ENCODE measurements around the gene DDX42.
A peak's percentile ranks its signal among the peaks of the same experiment; 100 is the strongest.

DDX42 gene

DNA sequence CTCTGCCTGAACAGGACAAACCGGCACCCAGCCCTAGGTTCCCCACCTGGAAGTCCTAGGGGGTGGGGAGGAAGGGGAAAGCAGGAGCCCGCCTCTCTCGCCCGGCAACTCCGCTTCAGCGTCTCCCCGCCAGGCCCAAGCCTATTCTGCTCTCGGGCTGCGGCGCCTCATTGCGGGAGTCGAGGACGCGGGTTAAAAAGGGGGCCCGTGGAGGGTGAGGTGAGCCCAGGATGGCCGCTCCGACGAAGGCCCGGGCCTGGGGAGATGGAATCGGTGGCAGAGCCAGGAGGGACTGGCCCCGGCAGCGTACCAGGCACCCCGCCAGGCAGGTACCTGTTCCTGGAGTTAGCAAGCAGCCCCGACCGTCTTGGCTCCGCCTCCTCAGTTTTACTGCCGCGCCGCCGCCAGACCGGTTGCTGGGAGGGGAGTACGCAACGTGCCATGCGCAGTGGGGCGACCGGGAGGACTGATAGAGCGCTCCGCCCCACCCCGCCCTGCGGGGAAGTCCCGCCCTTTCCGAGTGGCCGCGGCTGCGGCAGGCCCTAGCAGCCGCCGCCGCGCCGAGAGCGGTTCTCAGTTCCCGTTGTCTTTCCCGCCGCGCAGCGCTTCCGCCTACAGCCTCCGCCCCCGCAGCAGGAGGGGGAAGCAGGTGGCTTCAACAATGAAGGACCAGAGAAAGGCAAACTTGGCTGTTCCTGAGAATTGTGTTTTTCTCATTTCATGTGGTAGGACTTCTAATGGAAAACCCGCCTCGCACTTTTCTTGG, 32.4 kb upstream of the DDX42 start, which contains the start of gene STRADA:
STRADA (minus strand) TSS at position 392 of the 766 bp plus-strand sequence. CDS start 13,430 bp downstream, outside the sequence.
- DNase-seq: peak; percentile 100
- Histone ChIP-seq H3K9me3 (ENCODE audit: severe bottlenecking) (no peaks in the 10 kb centered on the region), H3K36me3 (peaks cover 14% of the 10 kb centered on the region), H3K4me3 (ENCODE audit: low read depth, low read length) (peak within 1 kb of the TSS; percentile 96), H3K27ac (peak within 1 kb of the TSS; percentile 91), H3K27me3 (ENCODE audit: insufficient read depth, low read depth, severe bottlenecking) (no peaks in the 10 kb centered on the region)
- TF ChIP-seq, protein P1, sequence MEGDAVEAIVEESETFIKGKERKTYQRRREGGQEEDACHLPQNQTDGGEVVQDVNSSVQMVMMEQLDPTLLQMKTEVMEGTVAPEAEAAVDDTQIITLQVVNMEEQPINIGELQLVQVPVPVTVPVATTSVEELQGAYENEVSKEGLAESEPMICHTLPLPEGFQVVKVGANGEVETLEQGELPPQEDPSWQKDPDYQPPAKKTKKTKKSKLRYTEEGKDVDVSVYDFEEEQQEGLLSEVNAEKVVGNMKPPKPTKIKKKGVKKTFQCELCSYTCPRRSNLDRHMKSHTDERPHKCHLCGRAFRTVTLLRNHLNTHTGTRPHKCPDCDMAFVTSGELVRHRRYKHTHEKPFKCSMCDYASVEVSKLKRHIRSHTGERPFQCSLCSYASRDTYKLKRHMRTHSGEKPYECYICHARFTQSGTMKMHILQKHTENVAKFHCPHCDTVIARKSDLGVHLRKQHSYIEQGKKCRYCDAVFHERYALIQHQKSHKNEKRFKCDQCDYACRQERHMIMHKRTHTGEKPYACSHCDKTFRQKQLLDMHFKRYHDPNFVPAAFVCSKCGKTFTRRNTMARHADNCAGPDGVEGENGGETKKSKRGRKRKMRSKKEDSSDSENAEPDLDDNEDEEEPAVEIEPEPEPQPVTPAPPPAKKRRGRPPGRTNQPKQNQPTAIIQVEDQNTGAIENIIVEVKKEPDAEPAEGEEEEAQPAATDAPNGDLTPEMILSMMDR (IDR thresholded peaks at IDR 0.05; ENCODE audit: low read depth, low read length): no peak

- TF ChIP-seq, protein P1 (IDR thresholded peaks at IDR 0.05; ENCODE audit: low read depth, low read length): no peak
- Histone ChIP-seq H3K27ac (no peak overlapping the region), H3K36me3 (peaks cover 95% of the 10 kb centered on the region)
Measured at GRCh38 chr17:63751806-63752205, 22.2 kb upstream of the DDX42 start.

GRCh38 chr17:63752707-63753106, 21.3 kb upstream of the DDX42 start:
- H3K9me3 ChIP-seq (ENCODE audit: severe bottlenecking): no peaks in the 10 kb centered on the region
- H3K27me3 ChIP-seq (ENCODE audit: insufficient read depth, low read depth, severe bottlenecking): no peaks in the 10 kb centered on the region
- no peak overlapping the region for H3K27ac ChIP-seq
- TF ChIP-seq, protein P1 (IDR thresholded peaks at IDR 0.05; ENCODE audit: low read depth, low read length): no peak
- DNase-seq: no peak
- H3K4me3 ChIP-seq (ENCODE audit: low read depth, low read length): no peak overlapping the region
- H3K36me3 ChIP-seq: peaks cover 95% of the 10 kb centered on the region

More at GRCh38 chr17:63751806-63752205, 22.2 kb upstream of the DDX42 start:
- H3K9me3 ChIP-seq (ENCODE audit: severe bottlenecking): no peaks in the 10 kb centered on the region
- H3K4me3 ChIP-seq (ENCODE audit: low read depth, low read length): no peak overlapping the region
- DNase-seq: no peak
- no peaks in the 10 kb centered on the region for H3K27me3 ChIP-seq (ENCODE audit: insufficient read depth, low read depth, severe bottlenecking)

DNA sequence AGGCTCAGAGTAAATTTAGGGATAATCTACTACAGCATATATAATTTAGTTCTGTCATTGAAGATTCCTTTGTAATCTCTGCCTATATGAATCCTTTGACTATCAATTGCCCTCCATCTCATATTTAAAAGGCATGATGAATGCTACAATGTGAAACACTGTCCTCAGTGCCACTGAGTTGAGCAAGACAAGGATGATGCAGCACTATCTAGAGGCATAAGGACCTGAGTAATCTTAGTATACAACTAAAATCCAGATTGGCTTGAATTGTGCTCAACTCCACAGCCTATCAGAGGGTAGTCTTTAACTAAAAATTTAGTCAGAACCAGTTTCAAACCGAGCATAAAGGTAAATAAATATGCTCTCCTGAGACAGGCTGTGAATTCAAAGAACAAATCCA, 20.8 kb upstream of the DDX42 start:
- Histone ChIP-seq H3K4me3 (ENCODE audit: low read depth, low read length) (no peak overlapping the region), H3K9me3 (ENCODE audit: severe bottlenecking) (no peaks in the 10 kb centered on the region), H3K36me3 (peaks cover 95% of the 10 kb centered on the region), H3K27ac (no peak overlapping the region), H3K27me3 (ENCODE audit: insufficient read depth, low read depth, severe bottlenecking) (no peaks in the 10 kb centered on the region)
- DNase-seq: no peak
- TF ChIP-seq, protein P1 (IDR thresholded peaks at IDR 0.05; ENCODE audit: low read depth, low read length): no peak

GRCh38 chr17:63754046-63754445, 19.9 kb upstream of the DDX42 start:
- Histone ChIP-seq H3K36me3 (peaks cover 93% of the 10 kb centered on the region), H3K27ac (no peak overlapping the region), H3K9me3 (ENCODE audit: severe bottlenecking) (no peaks in the 10 kb centered on the region), H3K4me3 (ENCODE audit: low read depth, low read length) (no peak overlapping the region), H3K27me3 (ENCODE audit: insufficient read depth, low read depth, severe bottlenecking) (no peaks in the 10 kb centered on the region)
- TF ChIP-seq, protein P1 (IDR thresholded peaks at IDR 0.05; ENCODE audit: low read depth, low read length): no peak
- DNase-seq: no peak
